Measurements from ENCODE around the gene CHD2.
"Not testable (repeated sequence)": the region's sequence is repeated elsewhere in the genome, so short reads cannot be mapped to it uniquely, and the experiment has no call there.

The CHD2 gene

DNA sequence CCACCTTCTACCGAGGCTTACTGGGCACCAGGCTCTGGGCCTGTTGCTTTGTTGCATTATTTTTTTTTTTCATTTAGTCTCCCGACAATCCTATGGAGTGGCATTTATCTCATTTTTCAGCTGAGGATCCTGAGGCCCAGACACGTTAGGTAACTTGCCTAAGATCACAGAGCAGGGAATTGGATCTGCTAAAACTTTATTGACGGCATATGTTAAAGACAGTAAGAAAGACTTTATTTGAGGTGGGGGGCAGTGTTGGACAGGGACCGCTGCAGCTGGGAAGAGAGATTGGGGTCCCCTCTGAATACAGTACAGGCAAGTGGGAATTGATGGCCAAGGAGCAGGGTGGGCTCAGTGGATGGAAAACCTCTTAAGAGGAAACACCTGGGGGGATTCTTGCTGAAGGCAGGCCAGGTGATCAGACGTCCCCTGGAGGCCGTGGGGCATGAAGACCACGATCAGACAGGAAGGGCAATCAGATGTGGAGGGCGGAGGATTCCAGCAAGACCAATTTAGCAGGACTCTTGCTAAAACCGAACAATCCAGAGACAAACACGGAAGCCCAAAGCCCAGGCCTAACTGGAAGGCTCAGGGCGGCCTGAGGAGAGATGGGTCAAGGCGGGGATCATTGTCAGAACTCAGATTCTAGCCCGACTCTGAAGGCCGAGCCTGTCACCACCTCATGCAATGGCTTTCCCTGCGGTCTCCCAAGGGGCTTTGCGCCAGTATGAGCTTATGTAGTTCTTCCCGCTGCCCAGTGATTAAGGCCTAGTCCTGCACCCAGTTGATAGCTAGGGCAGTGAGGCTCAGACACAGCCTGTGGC lies 135.2 kb downstream of the CHD2 start:
- H3K4me1 ChIP-seq (ENCODE audit: control extremely low read depth in 1 of 4, control insufficient read depth in 4 of 4, insufficient read depth in 4 of 4, low read length in 3 of 4), result peaks cover 0 to 50% (median 15%) of the 10 kb centered on the region in 4 experiments
- CTCF ChIA-PET, result interaction anchor here (0.8 to 16.0 kb wide), 6 partner anchors 10 to 1084 kb away, joined by 3 to 472 read pairs (median 6); no protein-coding TSS in a partner anchor
- H3K27ac ChIP-seq (ENCODE audit: insufficient read depth in 1 of 2, low read depth in 1 of 2, low read length in 2 of 2, poor library complexity in 1 of 2, severe bottlenecking in 2 of 2), result no peak overlapping the region
- H3K36me3 ChIP-seq (ENCODE audit: control insufficient read depth in 4 of 4, insufficient read depth in 4 of 4, low read length in 3 of 4), result no peaks in the 10 kb centered on the region
- POLR2A ChIA-PET, result no interaction called here
- no peak overlapping the region for H3K4me3 ChIP-seq (ENCODE audit: control insufficient read depth in 1 of 7, extremely low read depth in 1 of 7, insufficient read depth in 4 of 7, low read depth in 2 of 7, low read length in 6 of 7)
- H3K9me3 ChIP-seq (ENCODE audit: control extremely low read depth in 1 of 5, control insufficient read depth in 4 of 5, insufficient read depth in 2 of 5, low read depth in 1 of 5, low read length in 4 of 5), result no peaks in the 10 kb centered on the region
- WGBS (ENCODE audit: insufficient coverage), result 76% methylated on average over 16 of the region's 18 CpGs
- no peaks in the 10 kb centered on the region for H3K27me3 ChIP-seq (replicated peaks in 2 of 5; ENCODE audit: control insufficient read depth in 4 of 5, insufficient read depth in 5 of 5, low read length in 4 of 5)
- no peak for DNase-seq

DNA sequence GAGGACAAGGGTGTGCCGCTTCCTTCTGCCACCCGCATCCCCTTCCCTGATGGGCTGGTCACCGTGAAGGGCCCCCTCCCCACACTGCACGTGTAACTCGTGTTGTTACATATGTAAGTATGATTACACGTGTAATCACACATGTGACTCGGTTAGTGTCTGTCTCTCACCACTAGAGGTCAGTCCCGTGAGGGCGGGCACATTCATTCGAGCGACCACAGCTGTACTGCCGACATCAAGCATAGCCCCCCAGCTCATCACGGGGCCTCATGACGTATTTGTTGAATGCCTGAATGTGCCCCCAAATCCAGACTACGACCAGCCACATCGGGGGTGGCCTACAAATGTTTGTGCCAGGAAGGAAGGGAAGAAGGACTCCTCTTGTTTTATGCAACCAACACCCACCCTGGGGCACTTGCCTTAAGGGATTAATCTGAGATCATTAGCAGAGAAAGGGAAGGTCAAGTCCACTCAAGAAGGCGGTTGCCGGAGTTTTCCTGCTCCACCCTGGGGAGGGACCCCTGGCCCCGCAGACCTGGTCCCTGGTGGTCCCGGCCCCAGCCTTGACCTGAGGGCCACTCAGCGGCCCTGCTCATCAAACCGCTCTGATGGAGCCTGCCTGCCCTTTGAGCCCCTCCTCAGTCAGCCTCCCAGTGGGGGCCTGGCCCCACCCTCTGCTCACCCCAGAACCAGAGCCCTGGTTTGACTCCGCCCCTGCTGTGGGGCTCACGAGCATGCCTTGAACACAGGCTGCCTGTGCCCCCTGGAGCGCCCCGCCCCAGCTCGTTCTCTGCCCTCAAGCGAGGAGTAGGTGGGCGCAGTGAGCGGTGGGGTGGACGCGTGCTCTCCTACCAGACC lies 136.1 kb downstream of the CHD2 start:
- DNase-seq, result peak; percentile 74 to 87 (median 83)
- Histone ChIP-seq H3K36me3 (ENCODE audit: control insufficient read depth in 4 of 4, insufficient read depth in 4 of 4, low read length in 3 of 4) (no peaks in the 10 kb centered on the region), H3K27me3 (replicated peaks in 2 of 5; ENCODE audit: control insufficient read depth in 4 of 5, insufficient read depth in 5 of 5, low read length in 4 of 5) (no peaks in the 10 kb centered on the region), H3K4me3 (ENCODE audit: control insufficient read depth in 1 of 7, extremely low read depth in 1 of 7, insufficient read depth in 4 of 7, low read depth in 2 of 7, low read length in 6 of 7) (peak overlapping the region in 1 of 7 experiments; percentile 16), H3K27ac (ENCODE audit: insufficient read depth in 1 of 2, low read depth in 1 of 2, low read length in 2 of 2, poor library complexity in 1 of 2, severe bottlenecking in 2 of 2) (no peak overlapping the region), H3K4me1 (ENCODE audit: control extremely low read depth in 1 of 4, control insufficient read depth in 4 of 4, insufficient read depth in 4 of 4, low read length in 3 of 4) (peaks cover 0 to 51% (median 12%) of the 10 kb centered on the region in 4 experiments), H3K9me3 (ENCODE audit: control extremely low read depth in 1 of 5, control insufficient read depth in 4 of 5, insufficient read depth in 2 of 5, low read depth in 1 of 5, low read length in 4 of 5) (no peaks in the 10 kb centered on the region)
- 71% methylated on average over 20 of the region's 32 CpGs for WGBS (ENCODE audit: insufficient coverage)
- ChIA-PET CTCF (interaction anchor here (0.8 to 16.0 kb wide), 7 partner anchors 8 to 1083 kb away, joined by 3 to 472 read pairs (median 6); no protein-coding TSS in a partner anchor), POLR2A (no interaction called here)

DNA sequence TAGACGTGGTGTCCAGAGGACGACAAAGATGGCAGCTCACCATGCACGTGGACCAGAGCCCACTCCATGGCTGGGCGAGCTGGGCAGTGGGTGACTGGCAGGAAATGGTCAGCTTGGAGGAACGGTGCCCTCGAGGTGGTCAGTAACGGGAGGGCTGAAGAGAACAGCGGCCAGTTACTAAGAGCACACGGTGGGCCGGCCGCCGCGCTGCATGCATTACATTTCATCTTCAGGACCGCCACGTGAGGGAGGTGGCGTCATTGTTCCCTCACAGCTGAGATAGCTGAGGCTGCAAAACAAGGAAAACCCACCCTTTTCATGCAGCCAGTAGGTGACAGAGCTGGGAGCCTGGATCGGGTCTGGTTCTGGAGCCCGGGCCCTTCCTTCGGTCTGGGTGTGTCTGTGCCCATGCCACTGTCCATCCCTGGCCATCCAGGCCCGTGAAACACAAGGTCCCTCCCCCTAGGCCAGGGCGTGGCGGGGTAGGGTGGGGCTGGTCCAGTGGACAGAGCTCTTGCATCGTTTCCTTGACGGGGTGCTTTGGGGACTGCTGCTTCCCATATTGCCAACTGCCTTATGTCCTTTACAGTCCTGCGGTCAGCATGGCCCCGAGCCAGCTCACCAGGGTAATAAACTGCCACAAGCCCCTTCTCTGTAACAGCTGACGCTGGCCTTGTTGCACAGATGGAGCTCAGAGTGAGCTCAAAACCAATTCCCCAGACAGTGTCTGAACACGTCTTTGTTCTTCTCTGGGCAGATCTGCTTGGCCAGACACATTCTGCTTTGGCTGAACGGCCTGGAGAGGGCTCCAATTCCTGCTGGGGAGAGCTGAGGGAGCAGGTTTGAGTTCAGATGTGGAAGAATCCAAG lies 137.1 kb downstream of the CHD2 start:
- H3K9me3 ChIP-seq (ENCODE audit: control extremely low read depth in 1 of 5, control insufficient read depth in 4 of 5, insufficient read depth in 2 of 5, low read depth in 1 of 5, low read length in 4 of 5), result no peaks in the 10 kb centered on the region
- ChIA-PET CTCF (interaction anchor here (0.5 to 16.0 kb wide), 6 partner anchors 9 to 1082 kb away, joined by 3 to 472 read pairs (median 4); no protein-coding TSS in a partner anchor), POLR2A (interaction anchor here (0.9 kb wide), 1 partner anchor 34 kb away, joined by 3 read pairs; no protein-coding TSS in a partner anchor)
- H3K36me3 ChIP-seq (ENCODE audit: control insufficient read depth in 4 of 4, insufficient read depth in 4 of 4, low read length in 3 of 4), result no peaks in the 10 kb centered on the region
- no peaks in the 10 kb centered on the region for H3K27me3 ChIP-seq (replicated peaks in 2 of 5; ENCODE audit: control insufficient read depth in 4 of 5, insufficient read depth in 5 of 5, low read length in 4 of 5)
- 83% methylated on average over 26 of the region's 29 CpGs for whole genome bisulfite sequencing (ENCODE audit: insufficient coverage)
- peaks cover 0 to 61% (median 12%) of the 10 kb centered on the region in 4 experiments for H3K4me1 ChIP-seq (ENCODE audit: control extremely low read depth in 1 of 4, control insufficient read depth in 4 of 4, insufficient read depth in 4 of 4, low read length in 3 of 4)
- H3K4me3 ChIP-seq (ENCODE audit: control insufficient read depth in 1 of 7, extremely low read depth in 1 of 7, insufficient read depth in 4 of 7, low read depth in 2 of 7, low read length in 6 of 7), result no peak overlapping the region
- DNase-seq, result peak in 2 of 3 donors; percentile 78 to 84
- no peak overlapping the region for H3K27ac ChIP-seq (ENCODE audit: insufficient read depth in 1 of 2, low read depth in 1 of 2, low read length in 2 of 2, poor library complexity in 1 of 2, severe bottlenecking in 2 of 2)

DNA sequence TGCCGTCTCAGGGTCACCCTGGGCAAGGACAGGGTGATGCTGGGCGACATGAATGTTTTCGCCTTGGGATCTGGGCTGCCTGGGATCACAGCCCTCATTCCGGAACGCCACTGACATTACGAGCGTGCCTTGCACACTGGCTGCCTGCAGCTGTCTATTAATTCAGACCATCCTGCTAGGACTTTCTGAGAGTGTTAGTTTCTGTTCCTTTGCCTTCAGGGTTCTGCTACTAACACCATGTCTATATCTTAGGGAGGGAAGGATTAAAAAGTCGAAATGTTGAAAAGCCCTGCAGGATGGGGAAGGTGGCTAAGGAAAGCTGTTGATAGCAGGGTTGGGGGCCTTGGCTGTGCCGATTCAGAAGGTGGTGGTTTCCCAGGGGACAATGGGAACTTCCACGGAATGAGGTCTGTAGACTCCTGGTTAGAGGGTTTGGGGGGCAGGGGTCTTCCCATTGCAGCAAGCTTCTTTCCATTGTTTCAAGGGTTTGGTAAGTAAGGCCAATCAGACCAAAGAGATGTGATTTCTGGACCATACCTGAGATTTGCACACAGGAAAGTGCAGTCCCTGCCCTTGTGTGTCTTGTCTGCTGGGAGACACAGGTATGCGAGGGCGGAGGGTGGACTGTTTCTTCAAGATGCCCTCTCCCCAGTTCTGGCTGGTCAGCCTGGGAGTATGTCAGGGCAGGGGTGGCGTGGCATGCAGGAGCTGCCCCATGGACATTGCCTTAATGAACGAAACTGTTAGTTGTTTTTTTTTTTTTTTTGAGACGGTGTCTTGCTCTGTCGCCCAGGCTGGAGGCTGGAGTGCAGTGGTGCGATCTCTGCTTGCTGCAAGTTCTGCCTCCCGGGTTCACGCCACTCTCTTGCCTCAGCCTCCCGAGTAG lies 137.9 kb downstream of the CHD2 start:
- WGBS (ENCODE audit: insufficient coverage), result 97% methylated on average over 14 of the region's 20 CpGs
- DNase-seq, result no peak
- Histone ChIP-seq H3K27me3 (replicated peaks in 2 of 5; ENCODE audit: control insufficient read depth in 4 of 5, insufficient read depth in 5 of 5, low read length in 4 of 5) (no peaks in the 10 kb centered on the region), H3K27ac (ENCODE audit: insufficient read depth in 1 of 2, low read depth in 1 of 2, low read length in 2 of 2, poor library complexity in 1 of 2, severe bottlenecking in 2 of 2) (no peak overlapping the region), H3K36me3 (ENCODE audit: control insufficient read depth in 4 of 4, insufficient read depth in 4 of 4, low read length in 3 of 4) (no peaks in the 10 kb centered on the region), H3K4me3 (ENCODE audit: control insufficient read depth in 1 of 7, extremely low read depth in 1 of 7, insufficient read depth in 4 of 7, low read depth in 2 of 7, low read length in 6 of 7) (no peak overlapping the region), H3K4me1 (ENCODE audit: control extremely low read depth in 1 of 4, control insufficient read depth in 4 of 4, insufficient read depth in 4 of 4, low read length in 3 of 4) (peaks cover 0 to 70% (median 12%) of the 10 kb centered on the region in 4 experiments), H3K9me3 (ENCODE audit: control extremely low read depth in 1 of 5, control insufficient read depth in 4 of 5, insufficient read depth in 2 of 5, low read depth in 1 of 5, low read length in 4 of 5) (no peaks in the 10 kb centered on the region)
- ChIA-PET POLR2A (interaction anchor here (0.7 to 0.9 kb wide), 3 partner anchors 10 to 33 kb away, joined by 3 to 4 read pairs (median 3); no protein-coding TSS in a partner anchor), CTCF (interaction anchor here (0.5 to 16.0 kb wide), 5 partner anchors 15 to 1082 kb away, joined by 3 to 472 read pairs (median 5); no protein-coding TSS in a partner anchor)

DNA sequence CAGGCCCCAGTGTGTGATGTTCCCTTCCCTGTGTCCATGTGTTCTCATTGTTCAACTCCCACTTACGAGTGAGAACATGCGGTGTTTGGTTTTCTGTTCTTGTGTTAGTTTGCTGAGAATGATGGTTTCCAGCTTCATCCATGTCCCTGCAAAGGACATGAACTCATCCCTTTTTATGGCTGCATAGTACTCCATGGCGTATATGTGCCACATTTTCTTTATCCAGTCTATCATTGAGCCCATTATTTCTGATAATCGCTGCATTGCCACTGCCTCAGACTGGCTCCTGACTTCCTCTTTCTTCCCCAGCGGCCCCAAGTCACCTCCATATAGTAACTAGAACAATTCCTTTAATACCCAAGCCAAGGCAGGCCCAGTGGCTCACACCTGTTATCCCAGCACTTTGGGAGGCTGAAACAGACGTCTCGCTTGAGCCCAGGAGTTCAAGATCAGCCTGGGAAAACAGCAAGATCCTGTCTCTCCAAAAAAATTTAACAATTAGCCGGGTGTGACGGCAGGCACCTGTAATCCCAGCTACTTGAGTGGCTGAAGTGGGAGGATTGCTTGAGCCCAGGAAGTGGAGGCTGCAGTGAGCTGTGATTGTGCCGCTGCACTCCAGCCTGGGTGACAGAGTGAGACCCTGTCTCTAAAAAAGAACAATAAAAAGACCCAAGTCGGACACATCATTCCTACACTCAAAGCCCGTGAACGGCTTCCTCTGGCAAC lies 139.6 kb downstream of the CHD2 start:
- not testable (repeated sequence) for H3K36me3 ChIP-seq (ENCODE audit: control insufficient read depth in 4 of 4, insufficient read depth in 4 of 4, low read length in 3 of 4)
- DNase-seq, result peak in 2 of 3 donors; percentile 55 to 61
- peak overlapping the region in 1 of 7 experiments; percentile 23 for H3K4me3 ChIP-seq (ENCODE audit: control insufficient read depth in 1 of 7, extremely low read depth in 1 of 7, insufficient read depth in 4 of 7, low read depth in 2 of 7, low read length in 6 of 7)

More for the DNA sequence above, 139.6 kb downstream of the CHD2 start:
- H3K9me3 ChIP-seq (ENCODE audit: control extremely low read depth in 1 of 5, control insufficient read depth in 4 of 5, insufficient read depth in 2 of 5, low read depth in 1 of 5, low read length in 4 of 5); H3K27me3 ChIP-seq (replicated peaks in 2 of 5; ENCODE audit: control insufficient read depth in 4 of 5, insufficient read depth in 5 of 5, low read length in 4 of 5); POLR2A ChIA-PET: not testable (repeated sequence)
- CTCF ChIA-PET, result interaction anchor here (1.0 to 16.0 kb wide), 4 partner anchors 11 to 1084 kb away, joined by 3 to 472 read pairs (median 11); no protein-coding TSS in a partner anchor
- Histone ChIP-seq H3K4me1 (ENCODE audit: control extremely low read depth in 1 of 4, control insufficient read depth in 4 of 4, insufficient read depth in 4 of 4, low read length in 3 of 4) (peaks cover 0 to 82% (median 12%) of the 10 kb centered on the region in 4 experiments), H3K27ac (ENCODE audit: insufficient read depth in 1 of 2, low read depth in 1 of 2, low read length in 2 of 2, poor library complexity in 1 of 2, severe bottlenecking in 2 of 2) (peak overlapping the region in 1 of 2 experiments; percentile 22)
- 81% methylated on average over 11 of the region's 13 CpGs for WGBS (ENCODE audit: insufficient coverage)
